Stimulated activated CD8-positive, alpha-beta memory T cell treated with anti-CD3 and anti-CD28 coated beads, Interleukin-4, amount 100 ng/mL, for 48 hours (primary cell): ENCODE data around the gene CACNA1I.
A peak's percentile ranks its signal among the peaks of the same experiment; 100 is the strongest.

ENCODE experiments used
- DNase-seq: peaks from one replicate; pipeline ENCODE4 v3.0.0-alpha.2; 2020

CACNA1I gene

GRCh38 chr22:39569066-39569465 is 1.5 kb upstream of the CACNA1I start:
- no peak for DNase-seq

GRCh38 chr22:39570226-39570625 is 327 bp upstream of the CACNA1I start:
- no peak for DNase-seq

DNA sequence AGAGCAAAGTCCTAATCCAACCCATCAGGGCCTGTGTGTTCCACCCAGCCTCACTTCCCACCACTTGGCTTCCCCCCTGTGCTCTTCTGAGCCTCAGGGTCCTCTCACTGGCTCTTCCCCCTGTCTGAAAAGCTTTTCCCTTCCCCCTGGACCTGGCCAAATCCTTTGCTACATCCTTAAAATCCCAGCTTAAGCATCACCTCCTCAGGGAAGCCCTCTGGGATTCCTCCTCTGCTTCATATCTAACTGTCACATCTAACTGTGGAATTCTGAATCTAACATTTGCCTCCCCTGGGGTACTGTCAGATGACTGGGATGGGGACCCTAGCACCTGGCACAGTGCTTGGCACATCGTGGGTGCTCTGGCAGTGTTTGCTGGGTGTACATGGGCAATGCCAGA is 985 bp downstream of the CACNA1I start:
- DNase-seq: no peak

- DNase-seq: no peak
Observed at GRCh38 chr22:39574779-39575551, 4.4 kb downstream of the CACNA1I start.

GRCh38 chr22:39575552-39575825 is 4.9 kb downstream of the CACNA1I start:
- DNase-seq: no peak

DNA sequence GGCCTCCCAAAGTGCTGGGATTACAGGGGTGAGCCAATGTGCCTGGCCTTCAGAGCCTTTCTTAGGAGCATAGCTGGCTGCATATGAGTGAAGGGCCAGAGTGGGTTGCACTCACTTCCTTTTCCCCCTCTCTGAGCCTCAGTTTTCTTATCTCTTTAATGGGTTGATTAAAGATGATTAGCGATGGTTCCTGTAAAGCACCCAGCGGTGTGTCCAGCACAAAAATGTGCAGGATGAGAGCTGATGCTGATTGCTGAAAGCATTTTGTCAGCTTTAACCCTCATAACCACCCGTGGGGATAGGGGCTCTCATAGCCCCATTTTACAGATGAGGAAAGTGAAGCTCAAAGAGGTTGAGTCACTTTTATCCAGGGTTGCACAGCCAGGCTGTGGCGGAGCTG is 5.5 kb downstream of the CACNA1I start:
- DNase-seq: no peak

DNA sequence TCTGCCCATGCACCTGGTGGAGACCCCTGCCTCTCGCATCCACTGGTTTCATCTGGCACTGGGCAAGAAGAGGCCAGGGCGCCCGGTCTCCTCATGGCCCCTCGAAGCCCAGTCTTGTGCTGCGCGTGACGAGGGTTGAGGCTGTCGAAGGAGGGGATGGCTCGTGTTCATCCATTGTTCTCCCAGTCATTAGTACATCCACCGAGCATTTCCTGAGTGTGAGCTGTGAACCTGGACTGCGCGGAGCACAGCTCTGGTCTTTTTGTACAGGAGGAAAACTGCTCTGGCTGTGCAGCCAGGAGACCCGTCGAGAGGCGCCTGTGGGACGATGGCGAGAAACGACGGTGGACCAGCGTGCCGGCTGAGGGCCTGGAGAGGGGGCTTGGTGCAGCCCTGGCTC is 6.8 kb downstream of the CACNA1I start:
- DNase-seq: no peak

GRCh38 chr22:39577900-39578299 is 7.3 kb downstream of the CACNA1I start:
- no peak for DNase-seq

GRCh38 chr22:39580006-39580441 is 9.5 kb downstream of the CACNA1I start:
- DNase-seq: no peak

- no peak for DNase-seq
Observed at GRCh38 chr22:39580795-39581194, 10.2 kb downstream of the CACNA1I start.

- DNase-seq: no peak
Observed at GRCh38 chr22:39581303-39581702, 10.8 kb downstream of the CACNA1I start.

DNA sequence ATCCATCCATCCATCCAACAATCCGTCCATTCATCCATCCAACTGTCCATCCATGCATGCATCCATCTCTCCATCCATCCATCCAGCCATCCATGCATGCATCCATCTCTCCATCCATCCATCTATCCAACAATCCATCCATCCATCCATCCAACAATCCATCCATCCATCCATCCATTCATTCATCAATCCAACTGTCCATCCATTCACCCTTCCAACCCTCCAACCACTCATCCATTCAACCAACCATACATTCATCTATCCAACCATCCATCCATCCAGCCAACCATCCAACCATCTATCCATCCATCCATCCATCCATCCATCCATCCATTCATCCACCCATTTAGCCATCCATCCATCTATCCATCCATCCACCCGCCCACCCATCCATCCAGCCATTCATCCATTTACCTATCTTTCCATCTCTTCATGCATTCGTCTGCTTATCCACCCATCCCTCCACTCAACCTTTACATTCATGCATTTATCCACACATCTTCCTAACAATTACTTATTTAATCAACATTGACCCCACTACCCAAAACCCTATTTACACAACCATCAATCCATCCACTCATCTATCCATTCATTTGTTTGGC is 12.6 kb downstream of the CACNA1I start:
- no peak for DNase-seq

DNA sequence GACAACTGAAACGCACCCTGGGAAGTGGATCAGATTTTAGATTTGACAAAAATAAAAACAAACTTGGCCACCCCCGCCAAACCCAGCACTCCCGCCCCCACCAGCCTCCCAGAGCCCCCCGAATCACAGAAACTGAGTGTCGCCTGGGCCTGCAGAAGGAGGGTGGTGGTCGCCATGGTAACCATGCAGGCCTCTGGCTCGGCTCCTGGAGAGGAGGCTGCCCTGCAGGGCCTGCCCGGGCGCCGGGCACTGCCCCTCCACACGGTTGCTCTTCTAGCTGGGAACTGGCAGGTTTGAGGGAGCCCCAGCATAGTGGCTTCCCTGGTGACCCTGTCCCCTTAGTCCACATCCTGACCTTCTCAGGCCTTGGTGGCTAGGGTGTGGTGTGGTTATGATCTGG is 19.3 kb downstream of the CACNA1I start:
- no peak for DNase-seq

GRCh38 chr22:39592081-39593065 is 21.8 kb downstream of the CACNA1I start:
- DNase-seq: no peak

GRCh38 chr22:39593066-39593930 is 22.7 kb downstream of the CACNA1I start:
- no peak for DNase-seq

GRCh38 chr22:39593931-39594285 is 23.4 kb downstream of the CACNA1I start:
- no peak for DNase-seq

DNA sequence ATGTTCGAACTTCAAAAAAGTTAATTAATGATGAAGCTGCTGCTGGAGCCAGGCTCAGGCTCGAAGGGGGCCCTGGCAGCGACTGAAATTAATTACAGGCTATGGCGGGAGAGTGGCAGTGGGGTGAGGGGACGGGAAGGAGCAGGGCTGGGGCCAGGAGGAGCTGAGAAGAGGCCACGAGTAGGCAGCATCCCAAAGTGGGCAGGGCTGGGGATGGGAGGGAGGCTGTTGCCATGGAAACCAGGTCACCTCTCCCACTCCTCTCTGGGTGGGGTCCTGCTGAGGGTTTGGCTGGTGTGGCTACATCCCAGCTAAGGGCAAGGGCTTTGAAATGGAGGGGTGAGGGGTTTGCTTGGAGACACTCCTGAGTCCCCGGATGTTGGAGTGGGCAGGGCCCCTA is 23.9 kb downstream of the CACNA1I start:
- DNase-seq: no peak

- no peak for DNase-seq
Observed at GRCh38 chr22:39595622-39596172, 25.1 kb downstream of the CACNA1I start.

DNA sequence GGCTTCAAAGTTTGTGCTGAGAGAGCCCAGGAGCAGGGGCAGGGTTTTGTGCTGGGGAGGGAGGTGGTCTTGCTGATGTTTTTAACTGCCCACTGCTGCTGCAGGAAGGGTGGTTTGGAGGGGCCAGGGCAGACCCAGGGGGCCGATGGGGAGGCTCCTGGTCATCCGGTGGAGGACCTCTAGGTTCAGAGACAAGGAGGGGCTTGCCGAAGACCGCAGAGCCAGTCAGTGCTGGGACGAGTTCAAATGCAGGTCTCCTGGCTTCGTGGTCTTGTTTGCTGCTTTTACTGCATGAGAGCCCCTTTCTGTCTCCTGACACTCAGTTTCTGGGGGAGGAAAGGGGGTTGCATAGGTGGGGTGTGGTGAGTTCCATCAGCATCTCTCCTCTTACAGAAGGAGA is 26.0 kb downstream of the CACNA1I start:
- DNase-seq: no peak

DNA sequence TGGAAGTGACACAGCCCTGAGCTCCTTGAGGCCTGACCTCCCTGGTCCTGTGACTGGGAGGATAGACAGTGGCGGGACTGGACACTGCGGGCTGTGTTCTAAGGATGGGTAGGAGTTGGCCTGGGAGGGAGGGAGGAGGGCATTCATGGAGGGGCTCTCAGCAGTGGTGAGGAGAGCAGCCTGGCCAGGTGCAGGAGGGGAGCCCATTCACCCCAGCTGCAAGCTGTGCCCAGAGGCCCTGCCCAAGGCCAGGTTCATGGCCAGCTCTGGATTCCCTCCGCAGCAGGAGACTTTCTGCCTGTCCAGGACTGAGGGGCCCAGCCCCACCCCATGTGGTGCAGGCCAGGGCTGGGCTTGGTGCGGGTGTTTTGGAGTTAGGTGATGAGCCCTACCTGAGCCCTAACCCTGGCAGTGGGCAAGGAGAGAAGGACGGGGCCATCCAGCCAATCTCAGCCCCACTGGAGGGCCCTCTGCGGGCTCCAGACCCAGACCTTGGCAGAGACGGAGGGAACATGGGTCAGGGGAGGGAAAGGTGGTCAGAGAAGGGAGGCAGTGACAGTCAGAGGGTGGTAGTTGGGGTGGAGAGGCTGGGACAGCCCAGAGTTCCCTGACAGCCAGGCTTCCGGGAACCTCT is 26.8 kb downstream of the CACNA1I start:
- no peak for DNase-seq

GRCh38 chr22:39598017-39598965 is 27.7 kb downstream of the CACNA1I start:
- DNase-seq: peak; percentile 86
